HepG2 (cell line): ENCODE results near the gene DOCK4. TPM values are rescaled to one million over a fixed set of nuclear protein-coding genes. Genes with fewer than 3 reads are reported as not detected.
A peak's percentile ranks its signal among the peaks of the same experiment; 100 is the strongest.

Experiments used
- BCL6 ChIP-seq: IDR thresholded peaks from 2 replicates; pipeline ENCODE4 v1.6.1; 2016; ENCODE audit warnings: missing genetic modification reagents, missing compliant biosample characterization
- ERF ChIP-seq: IDR thresholded peaks from 2 replicates; pipeline ENCODE4 v1.6.1; 2018; ENCODE audit warnings: missing biosample characterization, missing genetic modification reagents
- HHEX ChIP-seq: IDR thresholded peaks from 2 replicates; pipeline ENCODE4 v1.6.1; 2016; ENCODE audit warnings: control low read depth
- HMG20B ChIP-seq: conservative IDR thresholded peaks from 2 replicates; pipeline ENCODE4 v1.6.1; 2016; ENCODE audit warnings: missing genetic modification reagents, missing compliant biosample characterization
- HMGA1 ChIP-seq: sonication (generic); formaldehyde crosslinking; conservative IDR thresholded peaks from 2 replicates; pipeline ENCODE4 v1.4.0; 2020; ENCODE audit warnings: missing genetic modification reagents
- HNF1A ChIP-seq, 2 experiments: sonication (generic) in 1 of 2; formaldehyde crosslinking in 1 of 2; IDR thresholded peaks; 2 replicates each; pipeline versions ENCODE4 v1.4.0 to v1.6.1; 2016 to 2020; ENCODE audit warnings: borderline replicate concordance in 1 of 2, low read depth in 1 of 2, mild to moderate bottlenecking in 1 of 2, missing genetic modification reagents in 1 of 2
- HNF4A ChIP-seq: sonication (generic); formaldehyde crosslinking; IDR thresholded peaks from 2 replicates; pipeline ENCODE4 v1.4.0; 2020; ENCODE audit warnings: missing genetic modification reagents
- MED13 ChIP-seq: sonication (generic); formaldehyde crosslinking; IDR thresholded peaks from 2 replicates; pipeline ENCODE4 v1.5.0; 2020; ENCODE audit warnings: missing genetic modification reagents
- NFE2 ChIP-seq: sonication (generic); formaldehyde crosslinking; IDR thresholded peaks from 2 replicates; pipeline ENCODE4 v1.4.0; 2020; ENCODE audit warnings: missing genetic modification reagents
- PRDM10 ChIP-seq: sonication (generic); formaldehyde crosslinking; IDR thresholded peaks from 2 replicates; pipeline ENCODE4 v1.4.0; 2020; ENCODE audit warnings: low read depth, missing genetic modification reagents
- RFXAP ChIP-seq: sonication (generic); formaldehyde crosslinking; IDR thresholded peaks from 2 replicates; pipeline ENCODE4 v1.4.0; 2020; ENCODE audit warnings: missing genetic modification reagents, borderline replicate concordance
- RXRA ChIP-seq: sonication (generic); formaldehyde crosslinking; IDR thresholded peaks from 2 replicates; pipeline ENCODE4 v1.5.1; 2020; ENCODE audit warnings: missing genetic modification reagents
- SCMH1 ChIP-seq: sonication (generic); formaldehyde crosslinking; IDR thresholded peaks from 2 replicates; pipeline ENCODE4 v1.9.0; 2021; ENCODE audit warnings: missing genetic modification reagents, mild to moderate bottlenecking, borderline replicate concordance
- SMAD3 ChIP-seq: sonication (generic); formaldehyde crosslinking; IDR thresholded peaks from 2 replicates; pipeline ENCODE4 v1.4.0; 2020; ENCODE audit warnings: missing genetic modification reagents
- USF2 ChIP-seq, 2 experiments: sonication (generic) in 1 of 2; formaldehyde crosslinking in 1 of 2; IDR thresholded peaks; 2 replicates each; pipeline versions ENCODE4 v1.5.1 to v1.6.1; 2011 to 2020; ENCODE audit warnings: borderline replicate concordance in 1 of 2, low read depth in 1 of 2, low read length in 1 of 2, mild to moderate bottlenecking in 1 of 2, missing genetic modification reagents in 1 of 2, moderate library complexity in 1 of 2
- ZNF333 ChIP-seq: sonication (generic); formaldehyde crosslinking; IDR thresholded peaks from 2 replicates; pipeline ENCODE4 v1.4.0; 2020; ENCODE audit warnings: mild to moderate bottlenecking, missing genetic modification reagents, borderline replicate concordance
- ZNF841 ChIP-seq: sonication (generic); formaldehyde crosslinking; IDR thresholded peaks from 2 replicates; pipeline ENCODE4 v1.8.1; 2023; ENCODE audit warnings: missing genetic modification reagents, borderline replicate concordance
- polyA plus RNA-seq, 8 experiments: library from polyadenylated mRNA; depleted of rRNA in 3 of 8; stranded (reverse) in 7 of 8; unstranded in 1 of 8; fragments of >200 nt; fragmentation: Illumina TruSeq in 4 of 8; extraction: Trizol in 4 of 8; gene quantifications; 2 replicates each; pipeline versions ENCODE4 v1.2.1 to v1.2.3, GENCODE V29; 2011 to 2016; ENCODE audit warnings: low read depth in 4 of 8, missing spikeins in 1 of 8, mixed read lengths in 1 of 8; ENCODE audit not compliant: insufficient read depth in 1 of 8
- total RNA-seq, 5 experiments: library from RNA; depleted of rRNA; stranded (reverse); fragments of >200 nt; fragmentation: Illumina TruSeq; extraction: Trizol; gene quantifications; 2 replicates each; pipeline ENCODE4 v1.2.3, GENCODE V29; 2016; ENCODE audit warnings: low read depth in 1 of 5

The DOCK4 gene
- total and polyA plus RNA-seq, 2 of the 13 experiments (the other 11 are each of a cell fraction or from before 2014, with no cell fraction given) = 13.5 to 17.4 TPM

GRCh38 chr7:111931016-111931517 is 275.1 kb downstream of the DOCK4 start (continued):
- peak; percentile 53; the same call in 1 of the 2 replicates for TF ChIP-seq HMG20B (CRISPR knock-in tag)
- no peak for TF ChIP-seq HMGA1 (CRISPR knock-in tag)
- TF ChIP-seq HHEX (CRISPR knock-in tag) = no peak
- no peak for TF ChIP-seq RFXAP (CRISPR knock-in tag)
- TF ChIP-seq ZNF841 (CRISPR knock-in tag) = no peak
- TF ChIP-seq BCL6 (CRISPR knock-in tag) = peak; percentile 44; the same call in 1 of the 2 replicates
- peak; percentile 77; the same call in 1 of the 2 replicates for TF ChIP-seq RXRA
- 0 out of 2 replicates have a peak, but pooled peaks have one; percentile 22 for TF ChIP-seq HNF1A (IDR thresholded peaks at IDR 0.05; ENCODE audit: low read depth)
- TF ChIP-seq HNF1A (CRISPR knock-in tag; IDR thresholded peaks at IDR 0.05; ENCODE audit: borderline replicate concordance) = no peak
- TF ChIP-seq PRDM10 (CRISPR knock-in tag) = peak; percentile 85
- peak; percentile 21; the same call in 1 of the 2 replicates for TF ChIP-seq HNF4A
- peak; percentile 68; the same call in 1 of the 2 replicates for TF ChIP-seq ERF (CRISPR knock-in tag)
- no peak for TF ChIP-seq USF2 (IDR thresholded peaks at IDR 0.05; ENCODE audit: low read depth, low read length)
- no peak for TF ChIP-seq USF2 (CRISPR knock-in tag; IDR thresholded peaks at IDR 0.05; ENCODE audit: borderline replicate concordance)
- TF ChIP-seq SMAD3 (CRISPR knock-in tag) = 0 out of 2 replicates have a peak, but pooled peaks have one; percentile 31
- no peak for TF ChIP-seq SCMH1 (CRISPR knock-in tag)
- TF ChIP-seq ZNF333 (CRISPR knock-in tag) = no peak
- 0 out of 2 replicates have a peak, but pooled peaks have one; percentile 45 for TF ChIP-seq NFE2
- no peak for TF ChIP-seq MED13 (CRISPR knock-in tag)
